Measurements from ENCODE around the gene GPN3.
"Not testable (repeated sequence)": the region's sequence is repeated elsewhere in the genome, so short reads cannot be mapped to it uniquely, and the experiment has no call there.

The GPN3 gene

GRCh38 chr12:110468214-110469048, at the start of gene GPN3, which contains the start of gene FAM216A:
TSS of gene GPN3 (minus strand) at chr12:110468257. CDS start at chr12:110468203, 54 bp downstream.
TSS of gene FAM216A (plus strand) at chr12:110468845. CDS start at chr12:110468876, 31 bp downstream.
- peak; percentile 91 for DNase-seq

- DNase-seq, result no peak
These were observed 48.9 kb upstream of the GPN3 start for GRCh38 chr12:110516995-110517394.

GRCh38 chr12:110514363-110514762, 46.3 kb upstream of the GPN3 start:
- no peak for DNase-seq

GRCh38 chr12:110513842-110514241, 45.8 kb upstream of the GPN3 start:
- no peak for DNase-seq

- DNase-seq, result no peak
These were observed 40.1 kb upstream of the GPN3 start for GRCh38 chr12:110508071-110508586.

- no peak for DNase-seq
These were observed 37.3 kb upstream of the GPN3 start for GRCh38 chr12:110505332-110505731.

GRCh38 chr12:110503432-110503831, 35.4 kb upstream of the GPN3 start:
- DNase-seq, result no peak

GRCh38 chr12:110501752-110502738, 34.0 kb upstream of the GPN3 start, which contains the start of the genes RAD9B and VPS29:
TSS of gene RAD9B (plus strand) at chr12:110502331. CDS start at chr12:110502338, 7 bp downstream.
TSS of gene VPS29 (minus strand) at chr12:110502111. CDS start at chr12:110502051, 60 bp downstream.
- DNase-seq, result peak; percentile 98

GRCh38 chr12:110501399-110501751, 33.3 kb upstream of the GPN3 start:
- DNase-seq, result no peak

- no peak for DNase-seq
These were observed 31.1 kb upstream of the GPN3 start for GRCh38 chr12:110498984-110499706.

GRCh38 chr12:110475426-110475825, 7.4 kb upstream of the GPN3 start:
- DNase-seq, result no peak

GRCh38 chr12:110467847-110468213, 227 bp downstream of the GPN3 start:
- DNase-seq, result no peak

GRCh38 chr12:110466791-110467190, 1.3 kb downstream of the GPN3 start:
- no peak for DNase-seq

GRCh38 chr12:110465765-110466164, 2.3 kb downstream of the GPN3 start:
- not testable (repeated sequence) for DNase-seq

- no peak for DNase-seq
These were observed 3.0 kb downstream of the GPN3 start for GRCh38 chr12:110465024-110465423.

- DNase-seq, result not testable (repeated sequence)
These were observed 6.9 kb downstream of the GPN3 start for GRCh38 chr12:110461189-110461588.

- DNase-seq, result no peak
These were observed 9.3 kb downstream of the GPN3 start for GRCh38 chr12:110458756-110459155.

GRCh38 chr12:110453569-110454296, 14.3 kb downstream of the GPN3 start:
- DNase-seq, result no peak

GRCh38 chr12:110451263-110451662, 16.8 kb downstream of the GPN3 start:
- DNase-seq, result no peak

GRCh38 chr12:110449799-110450497, 18.1 kb downstream of the GPN3 start, which contains the start of gene ARPC3:
TSS of gene ARPC3 (minus strand) at chr12:110450337. CDS start at chr12:110450260, 77 bp downstream.
- DNase-seq, result peak; percentile 94

GRCh38 chr12:110444455-110444854, 23.6 kb downstream of the GPN3 start:
- no peak for DNase-seq
